HL-60/S4 (cell line): ENCODE measurements around the gene RHBDD1.
"Not testable (repeated sequence)": the region's sequence is repeated elsewhere in the genome, so short reads cannot be mapped to it uniquely, and the experiment has no call there.

Experiments
- in situ Hi-C: fragments of 300-500 bp; cut with MboI; formaldehyde crosslinking; loops from 2 replicates; pipeline ENCODE4 v1.14.3; 2022; ENCODE audit warnings: low sequenced_read_pairs

The RHBDD1 gene

DNA sequence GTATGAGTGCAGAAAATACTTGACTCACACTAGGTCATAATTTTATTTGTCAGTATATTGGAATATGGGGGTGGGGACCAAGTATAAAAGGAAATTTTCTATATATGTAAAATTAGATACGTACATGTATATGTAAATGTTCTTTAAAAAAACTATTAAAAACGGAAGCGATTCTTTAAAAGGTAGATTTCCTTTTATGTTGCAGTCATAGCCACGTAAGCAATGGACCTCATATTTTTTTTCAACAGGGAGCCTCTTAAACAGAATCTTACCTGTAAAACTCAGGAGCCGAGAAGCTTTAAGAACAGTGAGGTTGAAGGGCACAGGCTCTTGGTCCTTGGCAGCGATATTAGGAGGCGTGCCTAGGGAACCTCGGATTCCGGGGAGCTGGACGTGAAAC, 3.3 kb downstream of the RHBDD1 start:
- in situ Hi-C loops = no loop called here

GRCh38 chr2:226839951-226840350, 4.1 kb downstream of the RHBDD1 start:
- in situ Hi-C loops = no loop called here

DNA sequence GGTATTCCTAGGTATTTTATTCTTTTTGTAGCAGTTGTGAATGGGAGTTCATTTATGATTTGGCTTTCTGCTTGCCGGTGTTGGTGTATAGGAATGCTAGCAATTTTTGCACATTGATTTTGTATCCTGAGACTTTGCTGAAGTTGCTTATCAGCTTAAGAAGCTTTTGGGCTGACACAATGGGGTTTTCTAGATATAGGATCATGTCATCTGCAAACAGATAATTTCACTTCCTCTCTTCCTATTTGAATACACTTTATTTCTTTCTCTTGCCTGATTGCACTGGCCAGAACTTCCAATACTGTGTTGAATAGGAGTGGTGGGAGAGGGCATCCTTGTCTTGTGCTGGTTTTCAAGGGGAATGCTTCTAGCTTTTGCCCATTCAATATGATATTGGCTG, 7.1 kb downstream of the RHBDD1 start:
- in situ Hi-C loops = not testable (repeated sequence)

GRCh38 chr2:226845386-226846116, 9.7 kb downstream of the RHBDD1 start:
- in situ Hi-C loops = no loop called here

GRCh38 chr2:226847090-226847489, 11.2 kb downstream of the RHBDD1 start:
- in situ Hi-C loops = no loop called here

GRCh38 chr2:226847511-226847910, 11.7 kb downstream of the RHBDD1 start:
- in situ Hi-C loops = no loop called here

GRCh38 chr2:226849349-226849748, 13.5 kb downstream of the RHBDD1 start:
- in situ Hi-C loops = no loop called here

GRCh38 chr2:226850024-226850423, 14.2 kb downstream of the RHBDD1 start:
- in situ Hi-C loops = no loop called here

DNA sequence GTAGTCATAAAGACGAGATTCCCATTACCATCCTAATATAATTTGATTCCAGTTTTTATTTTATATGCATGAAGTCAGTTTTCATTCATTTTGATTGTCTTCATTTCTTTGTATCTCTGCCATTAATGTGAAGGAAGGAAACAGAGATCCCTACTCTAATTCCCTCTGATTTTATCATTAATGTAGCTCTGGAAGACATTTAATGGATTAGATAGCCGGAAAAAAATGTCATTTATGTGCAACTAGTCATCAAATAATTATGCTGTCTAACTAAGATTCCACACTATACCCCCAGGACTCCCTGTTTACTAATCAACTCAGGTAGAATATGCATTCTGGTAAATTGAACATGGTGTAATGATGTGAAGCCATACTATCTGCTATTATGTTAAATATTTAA, 19.9 kb downstream of the RHBDD1 start:
- in situ Hi-C loops = no loop called here

- in situ Hi-C loops = no loop called here
Observed at GRCh38 chr2:226860087-226860486, 24.2 kb downstream of the RHBDD1 start.

DNA sequence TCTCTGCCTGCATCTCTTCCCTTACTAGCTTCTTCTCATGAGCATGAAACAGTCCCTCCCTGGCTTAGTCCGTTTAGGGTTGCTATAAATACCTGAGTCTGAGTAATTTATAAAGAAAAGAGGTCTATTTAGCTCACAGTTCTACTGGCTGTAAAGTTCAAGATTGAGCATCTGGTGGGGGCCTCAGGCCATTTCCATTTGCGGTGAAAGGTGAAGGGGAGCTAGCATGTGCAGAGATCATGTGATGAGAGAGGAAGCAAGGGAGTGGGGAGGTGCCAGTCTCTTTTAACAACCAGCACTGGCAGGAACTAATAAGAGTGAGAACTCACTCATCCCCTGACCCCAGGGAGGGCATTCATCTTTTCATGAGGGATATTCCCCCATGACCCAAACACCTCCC, 26.8 kb downstream of the RHBDD1 start:
- in situ Hi-C loops = no loop called here

DNA sequence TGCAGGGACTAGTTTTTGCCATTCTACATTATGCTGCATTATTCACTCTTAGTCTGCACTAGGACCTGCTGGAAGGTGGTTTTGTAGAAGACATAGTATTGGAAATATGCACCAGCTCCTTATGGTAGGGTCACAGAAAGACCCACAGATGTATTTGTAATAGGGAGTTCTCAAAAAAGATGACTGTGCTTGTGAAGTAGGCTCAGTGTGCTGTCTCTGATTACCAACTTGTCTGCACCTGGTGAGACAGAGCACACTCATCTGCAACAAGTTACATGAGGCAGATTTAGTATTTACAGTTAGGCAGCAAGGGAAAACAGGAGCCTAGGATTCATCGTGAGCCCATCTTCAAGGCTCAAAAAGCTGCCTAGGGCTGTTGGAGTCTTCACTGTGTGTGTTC, 29.4 kb downstream of the RHBDD1 start:
- in situ Hi-C loops = no loop called here

GRCh38 chr2:226865710-226866109, 29.9 kb downstream of the RHBDD1 start:
- in situ Hi-C loops = no loop called here

- in situ Hi-C loops = no loop called here
Observed at GRCh38 chr2:226868331-226869162, 32.7 kb downstream of the RHBDD1 start.

DNA sequence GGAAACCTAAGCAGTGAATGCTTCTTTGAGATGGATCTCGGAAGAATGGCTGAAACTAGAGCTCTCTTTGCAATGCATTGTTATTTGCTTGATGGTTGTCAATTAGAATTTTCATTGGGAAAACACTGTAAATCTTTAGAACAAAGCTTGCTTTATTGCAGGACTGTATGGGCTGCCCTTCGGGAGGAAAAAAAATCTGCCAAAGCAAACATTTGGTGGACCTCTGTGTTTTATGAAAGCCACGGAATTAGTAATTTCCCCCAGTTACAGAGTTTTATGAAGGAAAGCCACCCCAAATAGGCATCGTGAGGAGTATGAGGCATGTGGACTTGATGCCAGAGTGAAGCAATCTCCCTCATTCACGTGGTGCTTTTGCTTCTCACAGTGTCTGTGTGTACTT, 33.5 kb downstream of the RHBDD1 start:
- in situ Hi-C loops = no loop called here

DNA sequence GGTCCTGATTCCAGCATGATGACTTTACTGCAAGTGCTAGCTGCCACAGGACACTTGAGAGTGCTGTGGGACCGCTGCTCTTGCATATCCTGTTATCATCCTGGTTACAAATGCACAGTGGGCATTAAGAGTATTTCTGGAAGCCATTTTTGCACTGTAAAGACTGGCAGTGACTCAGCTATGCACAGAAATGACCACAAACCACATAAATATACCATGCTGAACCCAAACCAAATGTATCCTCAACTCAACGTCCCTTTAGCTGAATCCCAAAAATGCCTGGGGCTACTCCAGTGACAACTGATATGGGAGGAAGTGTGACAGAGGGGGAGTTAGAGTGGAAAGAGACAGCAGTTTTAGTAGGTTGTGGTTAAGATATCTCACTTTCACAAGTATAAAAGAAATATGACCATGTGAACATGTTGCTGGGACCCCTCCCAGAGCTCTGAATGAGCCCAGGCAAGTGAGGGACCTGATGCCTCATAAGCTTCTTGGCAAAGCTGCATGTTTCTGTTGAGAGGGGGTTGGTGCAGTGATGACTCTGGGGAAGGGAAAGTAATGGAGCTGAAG, 37.3 kb downstream of the RHBDD1 start:
- in situ Hi-C loops = no loop called here

DNA sequence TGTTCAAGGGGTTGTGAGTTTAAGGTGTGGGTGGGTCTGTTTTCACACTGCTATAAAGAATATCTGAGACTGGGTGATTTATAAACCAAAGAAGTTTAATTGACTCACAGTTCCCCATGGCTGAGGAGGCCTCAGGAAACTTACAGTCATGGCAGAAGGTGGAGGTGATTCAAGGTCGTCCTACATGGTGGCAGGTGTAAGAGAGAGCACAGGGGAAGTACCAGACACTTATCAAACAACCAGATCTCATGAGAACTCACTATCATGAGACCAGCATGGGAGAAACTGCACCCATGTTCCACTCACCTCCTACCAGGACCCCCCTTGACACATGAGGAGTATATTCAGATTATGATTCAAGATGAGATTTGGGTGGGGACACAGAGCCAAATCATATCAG, 38.0 kb downstream of the RHBDD1 start:
- in situ Hi-C loops = no loop called here

DNA sequence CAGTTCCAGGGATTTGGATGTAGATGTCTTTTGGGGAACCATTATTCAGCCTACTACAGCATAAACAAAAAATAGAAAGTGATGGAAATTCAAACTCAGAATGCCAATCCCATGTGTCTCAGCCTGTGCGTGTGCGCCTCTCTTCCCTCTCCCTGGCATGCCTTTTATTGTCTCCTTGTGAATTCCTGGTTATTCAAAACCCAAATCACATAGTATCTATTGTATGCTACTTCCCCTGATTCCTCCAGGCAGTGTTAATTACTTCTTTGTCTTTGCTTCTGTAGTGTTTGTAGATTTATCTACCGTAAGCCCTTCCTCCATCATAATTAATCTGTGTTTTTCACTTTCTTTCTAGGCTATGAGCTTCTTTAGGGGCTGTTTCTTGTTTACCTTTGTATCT, 38.9 kb downstream of the RHBDD1 start:
- in situ Hi-C loops = no loop called here

DNA sequence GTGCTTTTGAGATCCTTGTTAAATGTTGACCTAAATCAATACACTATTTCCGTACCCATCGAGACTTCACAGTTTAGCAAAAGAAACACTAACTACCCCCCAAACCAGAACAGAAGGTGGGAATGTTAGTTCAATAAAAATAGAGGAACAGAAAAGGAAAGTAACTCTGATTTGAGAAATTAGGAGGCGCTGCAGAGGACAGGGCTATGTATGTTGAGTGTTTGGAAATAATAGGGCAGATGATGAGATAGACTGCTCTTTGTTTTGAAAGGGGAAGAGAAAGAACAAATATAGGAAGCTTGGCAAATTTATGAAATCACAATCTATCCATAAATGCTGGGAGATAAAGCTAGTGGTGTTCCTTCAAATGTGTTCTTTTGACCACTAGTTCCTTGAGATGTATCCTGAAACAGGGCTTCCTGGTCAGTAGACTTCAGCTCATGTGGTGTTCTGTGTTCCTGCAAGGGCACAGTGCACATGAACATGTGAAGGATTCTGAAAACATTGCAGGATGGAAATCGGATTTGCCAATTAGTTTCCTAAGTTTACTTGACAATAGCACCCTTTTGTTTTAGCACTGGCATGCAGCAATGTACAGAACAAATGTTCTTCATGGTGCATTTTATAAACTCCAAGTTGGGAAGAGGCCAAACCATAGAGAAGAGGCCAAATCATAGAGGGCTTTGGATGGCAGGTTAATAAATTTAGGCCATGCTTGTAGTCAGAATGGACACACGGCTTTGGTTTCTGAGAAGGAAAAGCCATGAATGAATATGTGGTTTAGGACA, 39.8 kb downstream of the RHBDD1 start:
- in situ Hi-C loops = no loop called here

DNA sequence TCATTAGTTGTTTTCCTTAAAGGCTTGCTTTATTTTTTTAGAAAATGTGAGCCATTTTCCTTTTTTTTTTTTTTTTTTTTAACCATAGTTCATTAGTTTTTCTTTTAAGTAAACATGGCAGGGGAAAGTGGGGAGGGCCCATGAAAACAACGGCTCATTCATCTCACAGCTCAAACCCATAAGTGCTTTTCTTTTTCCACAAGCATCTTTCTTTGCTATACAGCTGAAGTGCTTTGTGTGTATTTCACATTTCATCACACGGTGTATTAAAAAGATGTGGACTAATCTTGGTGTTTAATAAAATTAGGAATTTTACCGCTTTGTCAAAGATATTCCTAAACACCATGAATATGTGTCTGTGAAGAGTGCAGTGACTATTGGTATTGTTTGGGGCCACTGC, 41.6 kb downstream of the RHBDD1 start:
- in situ Hi-C loops = no loop called here

- in situ Hi-C loops = no loop called here
Observed at GRCh38 chr2:226881287-226881686, 45.4 kb downstream of the RHBDD1 start.
